Measurements from ENCODE around the gene PPP3CB. TPM values are rescaled to one million over a fixed set of nuclear protein-coding genes. Genes with fewer than 3 reads are reported as not detected.

The PPP3CB gene
- total and polyA plus RNA-seq, 2 experiments from 2014 or later: 17.9 to 38.5 TPM

DNA sequence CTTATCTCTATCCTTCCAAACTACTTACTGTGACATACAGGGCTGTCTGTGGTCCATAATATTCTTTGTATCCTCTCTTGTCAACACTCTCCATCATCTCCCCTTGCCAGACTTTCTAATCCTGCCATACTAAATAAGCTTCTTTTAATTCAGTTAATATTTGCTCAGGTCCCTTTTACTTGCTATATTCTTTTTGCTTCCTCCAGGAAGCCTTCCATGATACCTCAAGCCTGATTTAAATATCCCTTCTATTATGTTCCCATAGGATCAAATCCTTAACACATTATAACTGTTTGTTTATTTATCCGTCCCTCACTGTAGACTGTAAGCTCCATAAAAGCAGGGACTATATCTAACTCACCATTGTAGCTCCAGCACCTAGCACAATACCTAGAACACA is 7.2 kb upstream of the PPP3CB start:
- peaks cover 3% of the 10 kb centered on the region; the same call in 1 of the 2 replicates for H3K36me3 ChIP-seq (ENCODE audit: insufficient read depth)
- no peak overlapping the region for H3K4me3 Mint-ChIP-seq
- no peaks in the 10 kb centered on the region for H3K79me2 ChIP-seq (replicated peaks; ENCODE audit: insufficient read depth)
- H3K4me1 Mint-ChIP-seq: peaks cover 21% of the 10 kb centered on the region
- no peak overlapping the region for H3K4me2 ChIP-seq
- peaks cover 28% of the 10 kb centered on the region for H3K36me3 Mint-ChIP-seq (ENCODE audit: low read depth)
- H3K9me2 ChIP-seq (ENCODE audit: insufficient read depth): no peaks in the 10 kb centered on the region
- no peak overlapping the region for H3K27ac ChIP-seq (ENCODE audit: low read depth)
- peaks cover 21% of the 10 kb centered on the region for H3K4me1 ChIP-seq (ENCODE audit: insufficient read depth)
- TF ChIP-seq, protein P1, sequence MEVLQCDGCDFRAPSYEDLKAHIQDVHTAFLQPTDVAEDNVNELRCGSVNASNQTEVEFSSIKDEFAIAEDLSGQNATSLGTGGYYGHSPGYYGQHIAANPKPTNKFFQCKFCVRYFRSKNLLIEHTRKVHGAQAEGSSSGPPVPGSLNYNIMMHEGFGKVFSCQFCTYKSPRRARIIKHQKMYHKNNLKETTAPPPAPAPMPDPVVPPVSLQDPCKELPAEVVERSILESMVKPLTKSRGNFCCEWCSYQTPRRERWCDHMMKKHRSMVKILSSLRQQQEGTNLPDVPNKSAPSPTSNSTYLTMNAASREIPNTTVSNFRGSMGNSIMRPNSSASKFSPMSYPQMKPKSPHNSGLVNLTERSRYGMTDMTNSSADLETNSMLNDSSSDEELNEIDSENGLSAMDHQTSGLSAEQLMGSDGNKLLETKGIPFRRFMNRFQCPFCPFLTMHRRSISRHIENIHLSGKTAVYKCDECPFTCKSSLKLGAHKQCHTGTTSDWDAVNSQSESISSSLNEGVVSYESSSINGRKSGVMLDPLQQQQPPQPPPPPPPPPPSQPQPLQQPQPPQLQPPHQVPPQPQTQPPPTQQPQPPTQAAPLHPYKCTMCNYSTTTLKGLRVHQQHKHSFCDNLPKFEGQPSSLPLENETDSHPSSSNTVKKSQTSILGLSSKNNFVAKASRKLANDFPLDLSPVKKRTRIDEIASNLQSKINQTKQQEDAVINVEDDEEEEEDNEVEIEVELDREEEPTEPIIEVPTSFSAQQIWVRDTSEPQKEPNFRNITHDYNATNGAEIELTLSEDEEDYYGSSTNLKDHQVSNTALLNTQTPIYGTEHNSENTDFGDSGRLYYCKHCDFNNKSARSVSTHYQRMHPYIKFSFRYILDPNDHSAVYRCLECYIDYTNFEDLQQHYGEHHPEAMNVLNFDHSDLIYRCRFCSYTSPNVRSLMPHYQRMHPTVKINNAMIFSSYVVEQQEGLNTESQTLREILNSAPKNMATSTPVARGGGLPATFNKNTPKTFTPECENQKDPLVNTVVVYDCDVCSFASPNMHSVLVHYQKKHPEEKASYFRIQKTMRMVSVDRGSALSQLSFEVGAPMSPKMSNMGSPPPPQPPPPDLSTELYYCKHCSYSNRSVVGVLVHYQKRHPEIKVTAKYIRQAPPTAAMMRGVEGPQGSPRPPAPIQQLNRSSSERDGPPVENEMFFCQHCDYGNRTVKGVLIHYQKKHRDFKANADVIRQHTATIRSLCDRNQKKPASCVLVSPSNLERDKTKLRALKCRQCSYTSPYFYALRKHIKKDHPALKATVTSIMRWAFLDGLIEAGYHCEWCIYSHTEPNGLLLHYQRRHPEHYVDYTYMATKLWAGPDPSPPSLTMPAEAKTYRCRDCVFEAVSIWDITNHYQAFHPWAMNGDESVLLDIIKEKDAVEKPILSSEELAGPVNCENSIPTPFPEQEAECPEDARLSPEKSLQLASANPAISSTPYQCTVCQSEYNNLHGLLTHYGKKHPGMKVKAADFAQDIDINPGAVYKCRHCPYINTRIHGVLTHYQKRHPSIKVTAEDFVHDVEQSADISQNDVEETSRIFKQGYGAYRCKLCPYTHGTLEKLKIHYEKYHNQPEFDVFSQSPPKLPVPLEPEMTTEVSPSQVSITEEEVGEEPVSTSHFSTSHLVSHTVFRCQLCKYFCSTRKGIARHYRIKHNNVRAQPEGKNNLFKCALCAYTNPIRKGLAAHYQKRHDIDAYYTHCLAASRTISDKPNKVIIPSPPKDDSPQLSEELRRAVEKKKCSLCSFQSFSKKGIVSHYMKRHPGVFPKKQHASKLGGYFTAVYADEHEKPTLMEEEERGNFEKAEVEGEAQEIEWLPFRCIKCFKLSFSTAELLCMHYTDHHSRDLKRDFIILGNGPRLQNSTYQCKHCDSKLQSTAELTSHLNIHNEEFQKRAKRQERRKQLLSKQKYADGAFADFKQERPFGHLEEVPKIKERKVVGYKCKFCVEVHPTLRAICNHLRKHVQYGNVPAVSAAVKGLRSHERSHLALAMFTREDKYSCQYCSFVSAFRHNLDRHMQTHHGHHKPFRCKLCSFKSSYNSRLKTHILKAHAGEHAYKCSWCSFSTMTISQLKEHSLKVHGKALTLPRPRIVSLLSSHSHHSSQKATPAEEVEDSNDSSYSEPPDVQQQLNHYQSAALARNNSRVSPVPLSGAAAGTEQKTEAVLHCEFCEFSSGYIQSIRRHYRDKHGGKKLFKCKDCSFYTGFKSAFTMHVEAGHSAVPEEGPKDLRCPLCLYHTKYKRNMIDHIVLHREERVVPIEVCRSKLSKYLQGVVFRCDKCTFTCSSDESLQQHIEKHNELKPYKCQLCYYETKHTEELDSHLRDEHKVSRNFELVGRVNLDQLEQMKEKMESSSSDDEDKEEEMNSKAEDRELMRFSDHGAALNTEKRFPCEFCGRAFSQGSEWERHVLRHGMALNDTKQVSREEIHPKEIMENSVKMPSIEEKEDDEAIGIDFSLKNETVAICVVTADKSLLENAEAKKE (CRISPR knock-in tag; IDR thresholded peaks at IDR 0.05): no peak
- no peak for TF ChIP-seq STAT1 (IDR thresholded peaks at IDR 0.05; ENCODE audit: unreplicated experiment)
- TF ChIP-seq NANOG (IDR thresholded peaks at IDR 0.05; ENCODE audit: borderline replicate concordance): no peak
- TF ChIP-seq CREB1 (CRISPR knock-in tag; IDR thresholded peaks at IDR 0.05; ENCODE audit: low read depth): no peak
- TF ChIP-seq, protein P2, sequence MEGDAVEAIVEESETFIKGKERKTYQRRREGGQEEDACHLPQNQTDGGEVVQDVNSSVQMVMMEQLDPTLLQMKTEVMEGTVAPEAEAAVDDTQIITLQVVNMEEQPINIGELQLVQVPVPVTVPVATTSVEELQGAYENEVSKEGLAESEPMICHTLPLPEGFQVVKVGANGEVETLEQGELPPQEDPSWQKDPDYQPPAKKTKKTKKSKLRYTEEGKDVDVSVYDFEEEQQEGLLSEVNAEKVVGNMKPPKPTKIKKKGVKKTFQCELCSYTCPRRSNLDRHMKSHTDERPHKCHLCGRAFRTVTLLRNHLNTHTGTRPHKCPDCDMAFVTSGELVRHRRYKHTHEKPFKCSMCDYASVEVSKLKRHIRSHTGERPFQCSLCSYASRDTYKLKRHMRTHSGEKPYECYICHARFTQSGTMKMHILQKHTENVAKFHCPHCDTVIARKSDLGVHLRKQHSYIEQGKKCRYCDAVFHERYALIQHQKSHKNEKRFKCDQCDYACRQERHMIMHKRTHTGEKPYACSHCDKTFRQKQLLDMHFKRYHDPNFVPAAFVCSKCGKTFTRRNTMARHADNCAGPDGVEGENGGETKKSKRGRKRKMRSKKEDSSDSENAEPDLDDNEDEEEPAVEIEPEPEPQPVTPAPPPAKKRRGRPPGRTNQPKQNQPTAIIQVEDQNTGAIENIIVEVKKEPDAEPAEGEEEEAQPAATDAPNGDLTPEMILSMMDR (conservative IDR thresholded peaks at IDR 0.05; ENCODE audit: low read depth in 2 of 2): no peak
- no peak for TF ChIP-seq ZNF114 (CRISPR knock-in tag; IDR thresholded peaks at IDR 0.05)
- TF ChIP-seq ZNF331 (CRISPR knock-in tag; IDR thresholded peaks at IDR 0.05; ENCODE audit: low read depth): no peak
- no peak for TF ChIP-seq JUNB (IDR thresholded peaks at IDR 0.05; ENCODE audit: unreplicated experiment)
- no peak overlapping the region for H3K27ac Mint-ChIP-seq
- H3K27me3 ChIP-seq (ENCODE audit: insufficient read depth): no peaks in the 10 kb centered on the region
- no peaks in the 10 kb centered on the region for H3K9me3 Mint-ChIP-seq
- H3K27me3 Mint-ChIP-seq (ENCODE audit: insufficient read depth, low read depth, poor library complexity): peaks cover 4% of the 10 kb centered on the region
- H4K20me1 ChIP-seq (replicated peaks; ENCODE audit: insufficient read depth): no peaks in the 10 kb centered on the region
- no peak overlapping the region for H2AFZ ChIP-seq
- no peak for DNase-seq (ENCODE audit: low spot score)
- no peak overlapping the region for H3K4me3 ChIP-seq
- no peaks in the 10 kb centered on the region for H3F3A ChIP-seq (replicated peaks; ENCODE audit: low read depth)
- no peak for ATAC-seq

All from GM23338 (cell line).